Measurements from ENCODE around the gene PKNOX2. TPM values are rescaled to one million over a fixed set of nuclear protein-coding genes. Genes with fewer than 3 reads are reported as not detected.

The PKNOX2 gene
- total and polyA plus RNA-seq, 9 donors, result 10.6 to 42.3 (median 30.0) TPM

DNA sequence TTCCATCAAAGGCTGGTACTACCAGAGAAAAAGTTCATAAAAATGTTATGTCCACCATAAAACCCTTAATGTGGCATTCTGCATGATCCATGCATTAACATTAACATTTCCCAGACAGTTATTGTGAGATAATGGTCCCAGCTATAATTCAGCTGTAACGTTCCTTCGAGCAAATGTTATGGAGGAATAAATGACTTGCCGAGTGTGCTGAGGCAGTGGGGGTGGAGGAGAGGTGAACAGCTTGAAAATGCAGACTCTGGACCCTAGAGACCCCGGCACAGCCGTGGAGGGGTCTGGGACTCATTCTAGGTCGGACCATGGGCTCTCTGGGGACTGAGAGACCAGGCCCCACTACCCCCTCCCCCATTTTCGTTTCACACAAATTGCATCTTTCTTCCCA lies 141.9 kb downstream of the PKNOX2 start:
- H3K9me3 ChIP-seq, result no peaks in the 10 kb centered on the region
- H3K27me3 ChIP-seq, result no peaks in the 10 kb centered on the region
- intact Hi-C loops (cut with DNase I), result no loop called here
- no peak overlapping the region for H3K4me3 ChIP-seq
- no peak overlapping the region for H3K27ac ChIP-seq
- TF ChIP-seq CTCF (IDR thresholded peaks at IDR 0.05) (no peak), POLR2A (IDR thresholded peaks at IDR 0.05) (no peak), EP300 (IDR thresholded peaks at IDR 0.05) (no peak)
- 84 to 93% (median 89%) methylated on average over 7 of the region's 7 CpGs for WGBS, 3 donors
- H3K36me3 ChIP-seq, result no peaks in the 10 kb centered on the region
- peaks cover 5% of the 10 kb centered on the region for H3K4me1 ChIP-seq (ENCODE audit: insufficient read depth)
- no peak for DNase-seq

DNA sequence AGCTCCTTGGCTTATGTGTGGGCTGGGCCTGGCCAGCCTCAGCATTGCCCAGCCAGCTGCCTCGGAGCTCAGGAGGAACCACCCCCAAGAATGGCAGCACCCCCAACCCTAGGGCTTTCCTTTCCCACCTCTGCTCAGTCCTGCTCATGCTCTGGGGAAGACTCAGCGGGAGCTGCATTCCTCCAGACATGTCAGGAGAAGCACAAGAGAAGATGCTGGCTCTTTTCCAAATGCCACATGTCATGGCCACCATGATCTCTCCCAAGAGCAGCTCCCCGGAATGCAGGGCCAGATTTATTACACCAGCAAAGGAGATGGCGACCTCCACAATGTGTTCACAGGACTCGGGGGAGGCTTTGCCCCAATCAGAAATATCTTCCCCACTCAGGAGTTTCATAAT lies 143.7 kb downstream of the PKNOX2 start:
- H3K27me3 ChIP-seq, result no peaks in the 10 kb centered on the region
- no peaks in the 10 kb centered on the region for H3K36me3 ChIP-seq
- H3K4me1 ChIP-seq (ENCODE audit: insufficient read depth), result peaks cover 3% of the 10 kb centered on the region
- 78 to 81% (median 80%) methylated on average over 5 of the region's 5 CpGs for WGBS, 3 donors
- no peak for DNase-seq
- no peak overlapping the region for H3K27ac ChIP-seq
- intact Hi-C loops (cut with DNase I), result no loop called here
- no peak overlapping the region for H3K4me3 ChIP-seq
- TF ChIP-seq EP300 (IDR thresholded peaks at IDR 0.05), result no peak
- TF ChIP-seq POLR2A (IDR thresholded peaks at IDR 0.05), result no peak
- no peak for TF ChIP-seq CTCF (IDR thresholded peaks at IDR 0.05)
- H3K9me3 ChIP-seq, result no peaks in the 10 kb centered on the region

- TF ChIP-seq EP300 (IDR thresholded peaks at IDR 0.05) (no peak), CTCF (IDR thresholded peaks at IDR 0.05) (no peak), POLR2A (IDR thresholded peaks at IDR 0.05) (no peak)
- Histone ChIP-seq H3K27me3 (no peaks in the 10 kb centered on the region), H3K36me3 (no peaks in the 10 kb centered on the region), H3K27ac (no peak overlapping the region), H3K4me3 (no peak overlapping the region), H3K9me3 (no peaks in the 10 kb centered on the region), H3K4me1 (ENCODE audit: insufficient read depth) (peaks cover 16% of the 10 kb centered on the region)
- DNase-seq, result no peak
- 89 to 97% (median 96%) methylated on average over 12 of the region's 12 CpGs for WGBS, 3 donors
- intact Hi-C loops (cut with DNase I), result no loop called here
Measured at GRCh38 chr11:125312391-125312790, 147.8 kb downstream of the PKNOX2 start.

DNA sequence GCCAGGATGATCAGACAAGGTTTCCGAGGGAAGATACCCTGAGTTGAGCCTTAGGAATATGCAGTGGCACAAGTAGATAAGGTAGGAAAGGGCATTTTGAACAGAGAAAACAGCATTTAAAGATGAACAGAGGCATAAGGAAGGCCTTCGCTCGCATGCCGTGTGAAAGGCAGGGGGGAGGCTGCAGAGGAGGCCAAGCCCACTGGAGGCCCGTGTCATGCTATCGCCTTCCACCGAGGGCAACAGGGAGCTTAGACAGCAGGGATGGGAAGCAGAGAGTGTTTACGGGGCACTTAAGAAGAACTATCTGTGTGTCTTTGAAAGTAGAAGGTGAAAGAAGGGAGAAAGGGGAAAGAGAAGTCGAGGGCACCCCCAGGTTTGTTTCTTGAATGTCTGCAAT lies 148.3 kb downstream of the PKNOX2 start:
- Histone ChIP-seq H3K4me1 (ENCODE audit: insufficient read depth) (peaks cover 16% of the 10 kb centered on the region), H3K9me3 (no peaks in the 10 kb centered on the region), H3K4me3 (no peak overlapping the region), H3K27me3 (no peaks in the 10 kb centered on the region), H3K27ac (no peak overlapping the region), H3K36me3 (no peaks in the 10 kb centered on the region)
- intact Hi-C loops (cut with DNase I), result no loop called here
- TF ChIP-seq CTCF (IDR thresholded peaks at IDR 0.05), result no peak
- 94 to 96% (median 94%) methylated on average over 9 of the region's 9 CpGs for WGBS, 3 donors
- no peak for DNase-seq

Measured in ovary (tissue), 9 donors.